Measurements from ENCODE around the gene CPZ.
"Not testable (repeated sequence)": the region's sequence is repeated elsewhere in the genome, so short reads cannot be mapped to it uniquely, and the experiment has no call there.

CPZ gene

GRCh38 chr4:8618421-8618820, 25.9 kb downstream of the CPZ start:
- TF ChIP-seq CTCF (IDR thresholded peaks at IDR 0.05), result no peak
- H3K27ac ChIP-seq, result no peak overlapping the region
- H2AFZ ChIP-seq, result no peak overlapping the region
- H3K4me1 ChIP-seq, result no peaks in the 10 kb centered on the region
- H3K79me2 ChIP-seq, result no peaks in the 10 kb centered on the region
- no peaks in the 10 kb centered on the region for H3K36me3 ChIP-seq (ENCODE audit: control insufficient read depth, insufficient read depth, low read length)
- no peaks in the 10 kb centered on the region for H3K9me3 ChIP-seq (ENCODE audit: control insufficient read depth, low read length)
- H3K4me2 ChIP-seq (ENCODE audit: low read length), result no peak overlapping the region
- H3K27me3 ChIP-seq (ENCODE audit: control insufficient read depth, insufficient read depth, low read length), result no peaks in the 10 kb centered on the region
- no peak overlapping the region for H3K9ac ChIP-seq
- no peak overlapping the region for H3K4me3 ChIP-seq (ENCODE audit: low read depth, low read length)

GRCh38 chr4:8618961-8619720, 26.6 kb downstream of the CPZ start:
- Histone ChIP-seq H3K9me3 (ENCODE audit: control insufficient read depth, low read length) (no peaks in the 10 kb centered on the region), H2AFZ (no peak overlapping the region), H3K4me2 (ENCODE audit: low read length) (no peak overlapping the region), H3K9ac (no peak overlapping the region), H3K27me3 (ENCODE audit: control insufficient read depth, insufficient read depth, low read length) (no peaks in the 10 kb centered on the region), H3K4me3 (ENCODE audit: low read depth, low read length) (no peak overlapping the region), H3K4me1 (no peaks in the 10 kb centered on the region), H3K36me3 (ENCODE audit: control insufficient read depth, insufficient read depth, low read length) (no peaks in the 10 kb centered on the region), H3K27ac (no peak overlapping the region), H3K79me2 (no peaks in the 10 kb centered on the region)
- TF ChIP-seq CTCF (IDR thresholded peaks at IDR 0.05), result no peak

GRCh38 chr4:8621135-8621534, 28.6 kb downstream of the CPZ start:
- not testable (repeated sequence) for H3K27me3 ChIP-seq (ENCODE audit: control insufficient read depth, insufficient read depth, low read length); H3K4me3 ChIP-seq (ENCODE audit: low read depth, low read length); H3K36me3 ChIP-seq (ENCODE audit: control insufficient read depth, insufficient read depth, low read length); H3K4me1 ChIP-seq; H3K79me2 ChIP-seq; H3K27ac ChIP-seq; H3K9me3 ChIP-seq (ENCODE audit: control insufficient read depth, low read length); H3K9ac ChIP-seq; H2AFZ ChIP-seq; H3K4me2 ChIP-seq (ENCODE audit: low read length)

GRCh38 chr4:8624601-8625272, 32.2 kb downstream of the CPZ start:
- not testable (repeated sequence) for H3K9me3 ChIP-seq (ENCODE audit: control insufficient read depth, low read length); H3K4me1 ChIP-seq; H3K4me2 ChIP-seq (ENCODE audit: low read length); H3K79me2 ChIP-seq; H2AFZ ChIP-seq; H3K9ac ChIP-seq; H3K36me3 ChIP-seq (ENCODE audit: control insufficient read depth, insufficient read depth, low read length); H3K27ac ChIP-seq; H3K27me3 ChIP-seq (ENCODE audit: control insufficient read depth, insufficient read depth, low read length); H3K4me3 ChIP-seq (ENCODE audit: low read depth, low read length)

GRCh38 chr4:8630240-8630905, 37.8 kb downstream of the CPZ start:
- H3K4me1 ChIP-seq; H3K79me2 ChIP-seq; H2AFZ ChIP-seq; H3K4me3 ChIP-seq (ENCODE audit: low read depth, low read length); H3K36me3 ChIP-seq (ENCODE audit: control insufficient read depth, insufficient read depth, low read length); H3K27ac ChIP-seq; H3K9ac ChIP-seq; H3K4me2 ChIP-seq (ENCODE audit: low read length); H3K27me3 ChIP-seq (ENCODE audit: control insufficient read depth, insufficient read depth, low read length); H3K9me3 ChIP-seq (ENCODE audit: control insufficient read depth, low read length): not testable (repeated sequence)

- not testable (repeated sequence) for H3K4me3 ChIP-seq (ENCODE audit: low read depth, low read length); H2AFZ ChIP-seq; H3K9me3 ChIP-seq (ENCODE audit: control insufficient read depth, low read length); H3K9ac ChIP-seq; H3K4me2 ChIP-seq (ENCODE audit: low read length); H3K4me1 ChIP-seq; H3K79me2 ChIP-seq; H3K36me3 ChIP-seq (ENCODE audit: control insufficient read depth, insufficient read depth, low read length); H3K27ac ChIP-seq; H3K27me3 ChIP-seq (ENCODE audit: control insufficient read depth, insufficient read depth, low read length)
These were observed 39.3 kb downstream of the CPZ start for GRCh38 chr4:8631896-8632295.

- not testable (repeated sequence) for H3K36me3 ChIP-seq (ENCODE audit: control insufficient read depth, insufficient read depth, low read length); H3K4me1 ChIP-seq; H3K79me2 ChIP-seq; H3K9ac ChIP-seq; H3K4me3 ChIP-seq (ENCODE audit: low read depth, low read length); H3K9me3 ChIP-seq (ENCODE audit: control insufficient read depth, low read length); H3K4me2 ChIP-seq (ENCODE audit: low read length); H3K27ac ChIP-seq; H3K27me3 ChIP-seq (ENCODE audit: control insufficient read depth, insufficient read depth, low read length); H2AFZ ChIP-seq
These were observed 42.2 kb downstream of the CPZ start for GRCh38 chr4:8634773-8635172.

GRCh38 chr4:8635897-8636554, 43.5 kb downstream of the CPZ start:
- not testable (repeated sequence) for H3K9ac ChIP-seq; H3K27ac ChIP-seq; H2AFZ ChIP-seq; H3K36me3 ChIP-seq (ENCODE audit: control insufficient read depth, insufficient read depth, low read length); H3K4me2 ChIP-seq (ENCODE audit: low read length); H3K4me1 ChIP-seq; H3K27me3 ChIP-seq (ENCODE audit: control insufficient read depth, insufficient read depth, low read length); H3K9me3 ChIP-seq (ENCODE audit: control insufficient read depth, low read length); H3K4me3 ChIP-seq (ENCODE audit: low read depth, low read length); H3K79me2 ChIP-seq
